ENCODE measurements around the gene AUTS2. TPM values are rescaled to one million over a fixed set of nuclear protein-coding genes. Genes with fewer than 3 reads are reported as not detected.

The AUTS2 gene
- polyA plus RNA-seq, 1 donor = 110 TPM

DNA sequence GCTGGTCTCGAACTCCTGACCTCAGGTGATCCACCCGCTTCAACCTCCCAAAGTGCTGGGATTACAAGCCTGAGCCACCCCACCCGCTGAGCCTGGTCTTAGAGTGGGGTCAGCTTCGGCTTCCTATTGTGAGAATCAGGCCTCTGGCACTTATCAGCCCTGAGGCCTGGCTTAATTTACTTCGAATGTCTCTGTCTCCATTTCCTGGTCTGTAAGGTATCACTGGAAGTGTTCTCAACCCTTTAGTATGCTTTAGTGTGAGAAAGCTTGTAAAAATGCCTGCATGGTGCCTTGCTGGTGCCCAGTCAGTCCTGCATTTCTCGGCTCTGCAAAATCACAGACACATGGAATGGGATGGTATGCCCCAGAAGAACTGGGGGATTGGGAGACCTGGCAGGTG is 862.3 kb downstream of the AUTS2 start:
- DNase-seq = no peak

DNA sequence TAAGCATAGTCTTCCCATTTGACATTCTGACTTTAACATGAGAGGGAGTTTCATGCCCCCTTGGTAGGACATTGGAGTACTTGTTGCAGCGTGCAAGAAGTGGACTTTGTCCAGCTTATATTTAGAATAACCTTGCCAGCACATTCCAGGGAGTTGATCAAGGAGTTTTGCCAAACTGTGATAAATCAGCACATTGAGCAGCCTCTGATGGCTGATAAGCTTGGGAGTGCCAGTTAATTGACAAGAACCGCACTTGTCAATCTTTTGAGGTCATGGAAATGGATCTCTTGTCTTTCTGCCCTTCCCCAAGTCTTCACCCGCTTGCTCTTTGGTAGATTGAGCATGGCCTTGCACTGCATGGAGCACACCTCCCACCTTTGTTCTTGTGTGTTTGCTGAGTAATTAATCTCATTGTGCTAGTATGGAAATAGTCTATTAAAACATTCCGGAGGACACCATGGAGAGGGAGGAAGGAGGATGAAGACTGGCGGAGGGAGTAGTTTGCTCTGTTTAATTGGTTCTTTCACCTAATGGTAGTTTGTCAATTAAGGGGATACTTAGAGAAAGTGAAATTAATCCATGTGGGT is 865.2 kb downstream of the AUTS2 start:
- no peak for DNase-seq

DNA sequence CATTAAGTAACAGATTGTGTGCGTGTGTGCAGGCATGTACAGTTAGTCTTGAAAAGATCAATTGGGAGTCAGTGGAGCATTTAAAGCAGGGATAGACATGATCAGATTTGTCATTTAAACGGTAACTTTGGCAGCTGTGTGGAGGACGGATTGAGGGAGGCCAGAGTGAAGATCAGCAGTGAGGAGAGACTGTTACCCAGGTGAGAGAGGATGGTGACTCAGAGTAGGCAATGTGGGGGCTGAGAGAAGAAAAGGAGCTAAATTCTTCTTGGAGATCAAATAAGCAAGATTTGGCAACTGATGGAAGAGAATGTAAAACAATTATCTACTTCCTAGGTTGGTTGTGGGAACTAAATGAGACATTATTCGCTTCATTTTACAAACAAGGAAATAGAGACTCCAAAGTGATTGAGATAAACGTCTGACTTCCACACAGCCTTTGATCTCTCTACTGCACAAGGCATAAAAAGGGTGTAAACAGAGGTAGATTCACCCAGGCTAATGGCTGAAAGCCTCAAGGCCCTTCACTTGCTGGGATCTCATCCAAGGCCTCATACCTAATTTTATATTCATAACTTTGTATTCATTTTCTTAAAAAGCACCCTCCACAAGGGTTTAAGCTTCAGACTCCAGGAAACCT is 868.6 kb downstream of the AUTS2 start:
- no peak for DNase-seq

DNA sequence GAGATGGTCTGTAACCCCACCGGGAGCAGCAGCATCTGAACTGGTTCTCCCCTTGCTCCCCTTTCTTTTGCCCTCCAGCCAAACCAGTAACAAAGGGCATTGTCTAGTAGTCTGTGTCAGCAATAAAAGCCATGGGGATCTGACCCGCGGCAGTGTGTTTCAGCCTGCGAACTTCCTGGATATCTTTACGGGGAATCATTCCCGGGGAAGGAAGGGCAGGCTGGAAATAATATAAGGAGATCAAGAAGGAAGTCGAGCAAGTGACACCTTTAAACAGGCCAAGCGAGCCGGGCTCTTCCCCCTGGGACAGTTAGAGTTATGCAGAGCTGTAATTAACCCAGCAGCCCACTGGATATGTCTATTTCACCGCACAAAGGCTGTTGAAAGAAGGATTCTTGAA is 872.5 kb downstream of the AUTS2 start:
- DNase-seq = no peak

DNA sequence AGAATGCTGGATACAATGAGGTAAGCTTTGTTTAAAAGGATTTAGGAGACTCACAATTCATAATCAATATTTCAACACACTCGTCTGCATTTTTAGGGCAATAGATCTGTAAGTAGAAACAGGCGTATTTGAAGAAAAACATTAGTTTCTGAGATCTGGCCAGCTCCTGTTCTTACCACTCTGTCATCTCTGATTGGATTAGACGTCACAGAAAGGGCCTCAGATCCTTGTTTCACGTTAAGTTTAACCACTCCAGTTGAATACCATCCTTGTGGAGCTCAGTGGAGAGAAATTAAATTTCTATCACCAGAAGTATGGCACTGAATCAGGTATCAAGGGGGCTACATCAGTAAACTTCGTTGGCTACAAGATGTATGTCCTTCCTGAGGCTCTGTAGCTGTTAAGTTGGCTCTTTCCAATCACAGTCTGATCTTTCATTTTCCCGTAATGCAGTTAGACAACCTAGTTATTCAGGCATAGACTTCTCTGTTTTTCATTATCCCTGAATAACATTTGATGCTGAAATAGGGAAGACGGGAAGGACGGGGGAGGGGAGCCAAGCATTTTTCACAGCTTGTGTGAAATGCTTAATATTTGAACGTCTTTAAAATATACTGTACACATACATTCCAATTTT is 874.4 kb downstream of the AUTS2 start:
- no peak for DNase-seq

DNA sequence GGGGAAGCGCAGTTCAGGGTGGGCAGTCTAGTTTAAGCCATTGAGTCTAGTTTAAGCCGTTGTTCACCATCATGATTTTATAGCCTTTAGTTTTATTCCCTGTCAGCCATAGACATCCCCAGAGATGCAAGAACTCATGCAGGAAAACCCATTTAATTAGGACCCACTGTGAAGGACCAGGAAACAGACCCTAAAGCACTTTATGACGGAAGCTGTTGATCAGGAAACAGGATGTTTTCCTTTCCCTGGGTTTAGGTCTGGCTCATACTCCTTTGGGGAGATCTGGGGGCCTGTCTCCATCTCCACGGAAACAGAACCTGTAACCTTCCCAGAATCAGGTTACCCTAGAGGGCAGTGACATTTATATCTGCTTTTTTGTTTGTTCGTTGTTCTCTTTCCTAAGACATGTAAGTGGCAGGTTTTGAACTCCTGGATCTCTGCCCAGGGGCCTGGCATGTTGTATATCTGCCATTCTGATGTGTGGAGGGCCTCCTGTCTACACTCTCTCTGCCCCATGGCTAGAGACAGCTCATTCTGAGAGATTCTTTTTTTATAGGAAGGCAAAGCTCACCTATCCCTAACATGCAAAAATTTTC is 876.5 kb downstream of the AUTS2 start:
- no peak for DNase-seq

DNA sequence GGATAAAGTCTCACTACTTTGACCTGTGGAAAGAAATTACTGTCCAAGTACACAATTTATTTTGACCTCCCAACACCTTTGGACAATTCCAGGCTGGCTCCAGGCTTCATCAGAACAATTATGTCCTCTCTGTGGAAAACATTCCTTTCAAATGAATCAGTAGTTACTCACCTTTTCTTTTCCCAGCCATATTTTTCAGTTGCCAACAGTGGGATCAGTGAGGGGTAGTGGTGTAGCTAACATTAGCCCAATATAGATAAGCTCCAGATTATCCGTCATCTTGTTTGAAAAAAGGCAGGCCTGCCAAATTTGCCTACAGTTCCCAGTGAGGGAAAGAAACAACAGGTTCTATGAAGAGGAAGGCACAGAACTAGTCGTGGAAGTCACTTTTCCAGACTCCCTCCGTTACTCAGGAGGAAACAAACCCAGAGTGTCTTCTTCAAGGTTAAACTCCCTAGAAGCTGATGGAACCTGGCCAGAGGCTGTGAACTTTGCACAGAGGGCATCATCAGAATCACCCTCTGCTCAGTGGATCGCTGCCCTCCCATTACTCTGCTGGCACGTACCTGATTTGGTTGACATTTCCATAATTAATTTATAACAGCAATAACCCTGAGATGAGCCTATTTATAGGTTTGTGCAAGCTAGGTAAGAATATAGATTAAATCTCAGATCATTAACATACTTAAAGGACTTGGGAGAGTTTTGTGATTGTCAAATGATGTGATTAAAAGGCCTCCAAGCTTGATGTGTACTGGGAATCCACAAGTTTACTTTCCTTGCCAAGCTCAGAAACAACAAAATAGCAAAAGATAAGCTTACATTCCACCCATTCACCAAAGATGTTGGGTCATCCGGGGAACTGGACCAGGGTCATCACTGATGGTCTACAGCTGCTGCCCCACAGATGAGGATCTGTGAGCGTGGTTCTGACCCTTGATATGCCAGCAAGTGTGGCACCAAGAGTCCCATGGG is 879.0 kb downstream of the AUTS2 start:
- no peak for DNase-seq

DNA sequence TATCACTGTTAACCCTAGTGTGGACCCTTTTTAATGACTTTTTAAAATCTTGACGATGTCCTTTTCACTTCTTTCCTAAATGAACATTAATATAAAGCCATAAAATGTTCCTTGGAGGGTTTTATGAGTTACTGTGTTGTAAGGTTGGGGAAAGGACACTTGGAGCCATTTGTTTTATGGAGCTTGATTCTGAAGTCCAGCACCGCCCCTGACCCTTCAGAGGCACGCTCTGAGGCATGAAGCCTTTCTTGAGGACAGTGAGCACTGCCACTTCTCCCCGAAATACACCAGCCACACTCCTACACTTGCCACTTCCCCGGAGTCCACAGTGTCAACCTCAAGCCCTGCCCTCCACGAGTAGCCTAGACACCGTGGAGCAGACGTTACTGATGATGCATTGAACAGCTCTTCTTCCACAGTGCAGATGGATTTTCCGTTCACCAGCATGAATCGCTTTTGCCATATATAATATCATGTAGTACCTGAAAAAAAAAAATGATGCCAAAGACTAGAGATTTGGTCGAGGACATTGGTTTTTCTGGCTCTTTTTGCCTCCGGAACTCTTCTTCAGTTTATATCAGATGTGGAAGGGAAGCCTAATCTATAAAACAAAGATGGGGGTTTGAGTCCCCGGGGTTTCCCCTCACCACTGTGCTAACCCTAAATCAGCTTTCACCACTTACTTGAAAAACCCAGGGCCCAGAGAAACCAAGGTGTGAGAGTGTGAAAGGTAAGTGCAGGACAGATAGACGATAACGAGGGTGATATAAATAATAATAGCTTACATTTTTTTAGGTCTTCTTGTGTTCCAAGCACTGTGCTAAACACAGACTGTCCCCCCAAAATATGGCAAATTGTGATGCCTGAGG is 881.1 kb downstream of the AUTS2 start:
- no peak for DNase-seq

DNA sequence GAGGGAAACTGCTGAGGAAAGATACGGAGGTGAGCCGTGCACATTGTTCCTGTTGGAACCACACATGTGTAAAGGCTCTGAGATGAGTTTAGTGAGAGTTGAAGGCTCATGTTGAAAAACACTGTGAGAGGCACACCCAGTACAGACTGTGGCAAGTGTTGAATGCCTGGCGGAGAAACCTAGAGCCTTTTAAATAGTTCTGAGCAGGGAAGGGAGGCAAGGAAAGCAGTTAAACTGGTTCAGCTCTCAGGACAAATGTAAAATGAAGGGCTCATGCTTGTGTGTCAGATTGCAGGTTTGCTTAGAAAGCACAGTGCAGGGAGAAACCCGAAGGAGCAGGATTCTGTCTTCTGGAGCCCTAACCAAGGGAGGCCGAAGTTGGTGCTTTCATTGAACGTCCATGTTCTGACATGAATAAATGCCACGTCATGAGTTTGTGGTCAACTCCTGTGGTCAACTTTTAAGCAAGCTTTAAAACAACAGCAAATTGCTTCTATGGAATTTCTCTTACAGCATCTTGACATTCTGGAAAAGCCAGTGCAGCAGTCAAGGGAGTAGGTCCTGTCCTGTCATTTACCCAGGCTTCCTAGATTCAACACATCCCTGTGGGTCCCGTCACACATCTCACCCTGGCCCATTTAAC is 882.8 kb downstream of the AUTS2 start:
- DNase-seq = no peak

DNA sequence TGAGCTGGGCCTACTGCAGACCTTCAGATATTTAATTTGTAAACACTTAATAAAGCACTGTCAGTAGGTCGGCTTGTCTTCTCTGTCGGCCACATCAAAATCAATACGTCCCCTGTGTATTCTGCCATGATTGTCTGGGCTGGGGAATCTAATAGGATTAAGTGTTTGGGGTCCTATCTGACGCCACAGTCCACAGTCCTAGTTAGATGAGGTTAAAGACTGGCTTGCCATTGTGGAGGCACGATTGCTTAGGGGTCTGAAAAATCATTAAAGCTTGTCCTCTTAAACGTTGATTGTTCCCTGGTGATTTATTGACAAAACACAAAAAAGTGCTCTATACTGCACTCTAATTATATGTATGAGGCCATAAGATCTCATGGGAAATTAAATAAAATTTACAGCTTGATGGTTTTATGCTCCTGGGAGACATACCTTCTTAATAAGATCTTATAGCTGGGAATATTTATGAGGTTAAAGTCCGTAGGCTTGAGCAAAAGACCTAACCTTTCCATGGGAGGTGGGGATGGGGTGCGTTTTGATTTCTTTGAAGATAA is 883.4 kb downstream of the AUTS2 start:
- DNase-seq = no peak

DNA sequence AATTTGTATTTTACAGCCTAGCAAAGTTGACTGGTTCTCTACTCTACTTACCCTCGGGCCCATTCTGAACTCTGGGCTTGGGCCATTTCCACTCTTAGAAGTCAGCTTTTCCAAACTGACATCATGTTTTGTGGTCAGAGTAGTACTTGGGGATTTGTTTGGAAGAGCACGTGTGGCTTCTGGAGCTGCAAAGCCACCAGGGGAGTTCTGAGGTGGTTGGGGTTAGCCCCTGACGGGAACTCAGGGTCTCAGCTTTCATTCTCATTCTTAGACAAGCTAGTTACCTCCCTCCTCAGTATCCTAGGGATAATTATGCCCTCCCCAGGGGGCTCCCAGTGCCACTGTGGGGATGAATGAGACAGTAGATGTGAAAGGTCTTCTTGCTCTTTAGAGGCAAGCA is 886.0 kb downstream of the AUTS2 start:
- no peak for DNase-seq

DNA sequence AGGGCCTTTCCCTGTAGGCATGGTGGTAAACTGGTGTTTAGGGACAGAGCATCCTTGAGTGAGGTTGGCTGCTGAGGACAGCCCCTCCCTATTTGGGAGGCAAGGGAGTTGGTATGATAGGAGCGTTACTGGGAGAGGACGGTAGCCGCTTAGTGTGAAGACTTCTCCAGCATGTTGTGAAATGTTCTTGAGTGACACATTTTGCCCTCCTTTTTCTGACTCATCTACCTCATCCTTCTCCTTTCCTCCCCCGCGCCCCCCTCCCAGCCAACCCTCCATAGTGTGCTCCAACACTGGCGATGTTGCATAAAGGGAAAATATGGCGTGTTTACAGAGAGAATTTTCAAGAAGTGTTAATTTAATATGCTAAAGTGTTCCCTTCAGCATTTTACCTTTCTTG is 888.7 kb downstream of the AUTS2 start:
- DNase-seq = no peak

DNA sequence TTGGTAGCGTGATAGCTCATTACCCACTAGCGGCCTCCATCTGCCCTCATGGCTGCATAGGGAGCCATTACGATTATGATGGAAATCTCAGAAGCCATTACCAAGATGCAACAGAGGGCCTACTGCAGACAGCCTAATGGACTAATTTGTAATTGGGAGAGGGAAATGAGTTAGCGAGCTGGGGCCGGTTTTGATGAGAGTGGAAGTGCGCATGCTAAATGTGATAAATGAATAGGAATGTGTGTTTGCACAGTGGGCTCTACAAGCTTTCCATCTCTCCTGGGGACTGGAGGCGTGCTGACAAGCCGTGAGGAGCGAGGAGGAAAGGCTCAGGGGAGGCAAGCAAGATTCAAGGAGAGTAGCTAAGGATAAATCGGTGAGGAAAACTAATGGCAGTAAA is 889.2 kb downstream of the AUTS2 start:
- no peak for DNase-seq

DNA sequence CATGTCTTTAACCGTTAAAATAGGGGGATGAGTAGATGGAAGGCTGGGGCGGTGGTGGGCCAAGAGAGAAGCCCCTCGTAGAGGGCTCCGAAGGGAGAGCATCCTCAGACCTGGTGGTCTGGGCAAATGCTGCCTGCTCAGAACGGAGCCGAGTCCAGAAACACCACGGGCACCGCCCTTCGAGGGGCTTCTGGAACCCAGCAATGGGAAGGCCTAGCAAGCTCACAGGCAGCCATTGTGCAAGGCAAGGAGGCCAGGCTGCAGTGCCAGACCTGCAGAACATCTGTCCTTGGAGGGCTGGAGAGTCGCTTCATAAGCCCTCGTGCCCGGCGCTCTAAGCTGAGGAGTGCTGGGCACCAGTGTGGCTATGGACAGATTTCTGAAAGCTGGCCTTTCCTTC is 889.6 kb downstream of the AUTS2 start:
- DNase-seq = no peak

DNA sequence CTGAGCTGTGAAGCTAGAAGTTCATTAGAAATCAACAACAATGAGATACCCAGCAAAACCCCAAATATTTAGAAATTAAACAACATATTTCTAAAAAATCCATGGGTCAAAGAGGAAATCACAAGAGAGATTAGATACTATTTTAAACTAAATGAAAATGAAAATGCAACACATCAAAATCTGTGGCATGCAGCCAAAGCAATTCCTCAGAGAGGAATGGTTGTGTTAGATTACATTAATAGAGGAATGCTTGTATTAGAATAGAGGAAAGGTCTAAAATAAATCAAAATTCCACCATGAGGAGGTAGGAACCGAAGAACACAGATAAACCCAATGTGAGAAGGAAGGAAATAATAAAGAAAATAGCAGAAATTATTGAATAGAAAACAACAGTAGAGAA is 891.5 kb downstream of the AUTS2 start:
- DNase-seq = no peak

DNA sequence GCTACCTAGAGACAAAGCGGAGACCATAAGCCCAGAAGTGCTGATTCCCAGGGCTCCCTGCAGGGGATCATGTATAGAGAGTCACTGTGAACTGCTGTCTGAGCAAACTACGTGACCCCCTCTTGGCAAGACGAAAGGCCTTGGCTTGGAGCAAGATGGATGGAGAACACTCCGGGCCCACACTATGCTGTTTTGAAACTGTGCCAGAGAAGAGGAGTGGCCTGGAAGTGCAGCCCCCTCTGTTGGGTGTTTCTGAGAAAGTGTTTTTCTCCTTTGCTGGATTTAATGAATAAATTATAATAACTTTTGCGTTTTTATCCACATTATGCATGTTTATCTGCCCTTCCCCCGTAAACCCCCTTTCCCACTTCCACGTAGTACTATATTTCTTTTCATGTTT is 894.4 kb downstream of the AUTS2 start:
- no peak for DNase-seq

DNA sequence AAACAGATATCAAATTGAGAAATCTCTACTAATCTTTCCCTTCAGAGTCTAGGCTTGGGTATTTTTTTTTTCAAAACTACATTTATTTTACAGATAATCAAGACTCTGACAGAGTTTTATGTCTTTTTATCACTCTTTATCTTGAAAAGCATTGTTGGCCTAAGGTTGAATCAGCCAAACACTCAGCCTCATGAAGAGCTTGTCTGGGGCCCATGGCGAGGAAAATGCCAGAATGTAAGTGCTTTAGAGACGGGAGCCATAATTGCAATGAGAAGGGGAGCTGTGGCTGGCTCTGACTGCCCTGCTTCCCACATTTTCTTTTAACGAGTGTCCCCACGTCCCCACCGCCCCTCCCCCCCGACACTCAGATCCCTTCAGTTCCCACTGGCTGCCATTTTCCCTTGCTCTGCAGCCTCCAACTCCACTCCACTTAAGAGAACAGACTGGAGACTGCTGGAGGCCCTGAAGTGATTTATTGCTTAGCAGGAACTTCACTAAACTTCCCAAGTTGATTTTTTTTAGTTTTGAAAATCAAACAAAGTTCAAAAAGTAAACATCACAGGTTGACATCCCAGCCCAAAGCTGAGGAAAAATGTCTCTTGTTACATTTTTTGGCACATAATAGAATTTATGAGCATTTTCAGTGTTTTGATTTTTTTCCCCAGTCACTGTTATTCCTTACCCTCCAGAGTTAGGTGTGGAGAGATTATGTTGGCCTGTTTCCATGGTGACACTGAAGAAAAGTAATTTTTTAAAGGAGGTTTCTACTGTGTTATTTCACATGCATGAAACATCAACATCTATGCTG is 896.2 kb downstream of the AUTS2 start:
- DNase-seq = no peak

DNA sequence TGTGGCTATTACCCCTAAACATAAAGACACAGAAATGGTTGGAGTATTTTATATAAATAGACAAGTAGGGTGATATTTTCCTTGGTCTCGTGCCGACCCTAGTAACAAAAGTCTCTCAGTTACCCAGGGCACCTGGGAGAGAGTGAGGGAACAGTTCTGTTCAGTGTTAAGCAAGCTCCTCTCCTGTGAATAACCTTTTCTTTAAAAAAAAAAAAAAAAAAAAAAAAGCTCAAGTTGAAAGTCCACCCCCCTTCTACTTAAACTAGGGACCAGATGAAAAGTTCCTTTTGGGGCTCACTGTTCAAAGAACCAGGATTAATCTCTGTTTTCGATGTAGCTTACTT is 896.7 kb downstream of the AUTS2 start:
- DNase-seq = no peak

DNA sequence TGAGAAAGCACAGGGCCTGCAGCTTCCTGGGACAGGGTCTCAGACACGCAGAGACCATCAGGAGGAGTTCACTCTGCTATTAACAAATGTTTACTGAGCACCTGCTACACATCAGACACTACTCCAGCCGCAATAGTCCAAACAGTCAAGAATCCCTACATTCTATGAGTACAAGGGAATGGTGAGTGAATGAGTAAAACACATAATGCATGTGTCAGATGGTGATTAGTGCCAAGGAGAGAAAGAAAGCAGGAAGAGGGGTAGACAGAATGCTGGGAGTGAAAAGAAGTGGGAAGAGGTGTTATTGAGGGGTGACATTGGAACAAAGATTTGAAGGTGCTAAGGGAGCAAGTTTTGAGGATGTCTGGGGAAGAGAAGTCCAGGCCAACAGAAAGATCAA is 899.5 kb downstream of the AUTS2 start:
- no peak for DNase-seq

Measured in left kidney (tissue), 2 donors.